GM21390 (cell line): ENCODE data around the gene CLTCL1.

Experiments
- ATAC-seq: cut with Tn5 transposase; IDR thresholded peaks from one replicate; pipeline ENCODE4 v1.9.1; 2021; ENCODE audit not compliant: unreplicated experiment

CLTCL1 gene

GRCh38 chr22:19134176-19134831, 157.2 kb downstream of the CLTCL1 start:
- ATAC-seq = no peak

DNA sequence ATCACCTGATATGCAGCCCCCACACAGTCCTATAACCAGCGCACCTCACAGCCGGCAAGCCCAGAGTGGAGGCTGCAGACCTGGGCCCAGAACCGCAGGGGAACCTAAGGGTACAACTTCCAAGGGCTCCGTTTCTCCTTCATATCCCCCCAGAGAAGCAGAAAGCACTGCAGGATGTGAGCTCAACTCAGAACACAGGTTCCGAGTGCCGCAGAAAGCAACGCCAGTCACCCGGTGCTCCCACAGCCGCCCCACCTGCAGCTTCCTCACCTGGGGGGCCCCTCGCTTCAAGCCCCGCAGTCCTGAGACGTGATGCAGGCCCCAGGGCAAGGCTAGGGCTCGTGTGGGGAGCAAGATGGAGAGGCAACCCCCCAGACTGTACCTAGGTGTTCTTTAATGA, 158.0 kb downstream of the CLTCL1 start:
- no peak for ATAC-seq

DNA sequence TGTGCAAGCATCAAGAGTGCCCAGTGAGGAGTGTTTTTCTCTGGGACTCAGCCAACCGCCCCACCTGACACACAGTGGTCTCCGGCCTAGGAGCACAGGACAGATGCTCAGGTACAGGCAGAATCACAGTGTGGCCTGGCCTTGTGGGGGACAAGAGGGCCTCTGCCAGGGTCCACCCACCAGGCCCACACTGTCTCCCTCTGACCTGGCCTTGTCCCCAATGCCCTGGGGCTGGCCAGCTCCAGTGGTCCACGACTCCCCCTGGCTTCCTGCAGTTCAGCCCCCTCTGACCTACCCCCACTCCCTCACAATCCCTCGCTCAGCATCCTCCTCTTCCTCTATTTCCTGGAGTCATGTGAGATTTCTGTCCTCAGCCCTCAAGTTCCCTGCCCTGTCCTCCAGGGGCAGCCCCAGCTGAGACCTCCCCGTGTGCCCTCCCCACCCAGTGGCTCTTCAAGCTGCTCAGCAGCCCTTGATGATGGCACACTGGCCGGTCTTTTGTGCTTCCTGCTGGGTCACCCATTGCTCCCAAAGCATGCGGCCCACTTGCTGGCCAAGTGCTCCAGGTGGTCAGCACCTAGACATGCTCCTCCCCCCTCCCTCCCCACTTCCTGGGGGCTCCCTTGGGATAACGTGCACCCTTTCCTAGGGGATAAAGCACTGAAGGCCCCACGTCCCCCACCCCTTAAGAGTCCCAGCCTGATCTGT, 158.7 kb downstream of the CLTCL1 start:
- no peak for ATAC-seq

DNA sequence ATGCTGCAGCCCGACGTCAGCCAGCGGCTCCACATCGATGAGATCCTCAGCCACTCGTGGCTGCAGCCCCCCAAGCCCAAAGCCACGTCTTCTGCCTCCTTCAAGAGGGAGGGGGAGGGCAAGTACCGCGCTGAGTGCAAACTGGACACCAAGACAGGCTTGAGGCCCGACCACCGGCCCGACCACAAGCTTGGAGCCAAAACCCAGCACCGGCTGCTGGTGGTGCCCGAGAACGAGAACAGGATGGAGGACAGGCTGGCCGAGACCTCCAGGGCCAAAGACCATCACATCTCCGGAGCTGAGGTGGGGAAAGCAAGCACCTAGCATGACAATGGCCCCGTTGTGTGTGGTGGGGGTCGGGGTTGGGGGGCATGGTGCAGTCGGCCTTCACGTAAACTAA, 159.4 kb downstream of the CLTCL1 start:
- ATAC-seq = no peak

DNA sequence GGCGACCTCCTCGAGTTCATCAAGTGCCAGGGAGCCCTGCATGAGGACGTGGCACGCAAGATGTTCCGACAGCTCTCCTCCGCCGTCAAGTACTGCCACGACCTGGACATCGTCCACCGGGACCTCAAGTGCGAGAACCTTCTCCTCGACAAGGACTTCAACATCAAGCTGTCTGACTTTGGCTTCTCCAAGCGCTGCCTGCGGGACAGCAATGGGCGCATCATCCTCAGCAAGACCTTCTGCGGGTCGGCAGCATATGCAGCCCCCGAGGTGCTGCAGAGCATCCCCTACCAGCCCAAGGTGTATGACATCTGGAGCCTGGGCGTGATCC, 159.9 kb downstream of the CLTCL1 start:
- no peak for ATAC-seq

DNA sequence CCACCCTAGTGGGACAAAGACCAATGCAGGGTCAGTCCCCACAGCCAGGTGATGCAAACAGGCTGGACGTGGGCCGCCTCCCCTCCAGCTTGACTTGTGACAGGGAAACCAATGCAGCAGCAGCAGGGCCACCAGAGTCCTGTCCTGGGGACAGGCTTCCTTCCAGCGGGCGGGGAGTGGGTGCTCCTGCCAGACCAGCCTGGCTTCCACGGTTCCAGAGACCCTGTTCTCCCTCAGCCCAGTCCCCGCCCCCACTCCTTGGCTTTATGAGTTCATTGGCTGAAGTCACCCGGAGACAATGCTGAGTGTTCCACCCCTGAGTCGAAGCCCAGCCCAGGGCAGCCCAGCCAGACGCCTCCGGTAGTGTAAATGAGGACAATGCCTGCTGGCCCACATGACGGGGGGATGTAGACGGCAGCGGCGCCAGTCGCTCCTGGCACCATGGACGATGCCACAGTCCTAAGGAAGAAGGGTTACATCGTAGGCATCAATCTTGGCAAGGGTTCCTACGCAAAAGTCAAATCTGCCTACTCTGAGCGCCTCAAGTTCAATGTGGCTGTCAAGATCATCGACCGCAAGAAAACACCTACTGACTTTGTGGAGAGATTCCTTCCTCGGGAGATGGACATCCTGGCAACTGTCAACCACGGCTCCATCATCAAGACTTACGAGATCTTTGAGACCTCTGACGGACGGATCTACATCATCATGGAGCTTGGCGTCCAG, 160.4 kb downstream of the CLTCL1 start, which contains the start of gene TSSK2:
TSS of gene TSSK2 (plus strand) at position 350 of the 726 bp plus-strand sequence. CDS start at position 442, 92 bp downstream.
- ATAC-seq = no peak

GRCh38 chr22:19129871-19130270, 161.6 kb downstream of the CLTCL1 start:
- no peak for ATAC-seq
